HepG2 (cell line): ENCODE measurements around the gene IPPK. TPM values are rescaled to one million over a fixed set of nuclear protein-coding genes. Genes with fewer than 3 reads are reported as not detected.

Source experiments
- ADNP ChIP-seq: sonication (generic); formaldehyde crosslinking; IDR thresholded peaks from 2 replicates; pipeline ENCODE4 v1.4.0; 2020; ENCODE audit warnings: missing genetic modification reagents
- DPF2 ChIP-seq: sonication (generic); formaldehyde crosslinking; IDR thresholded peaks from 2 replicates; pipeline ENCODE4 v1.4.0; 2020; ENCODE audit warnings: mild to moderate bottlenecking, low read depth, missing genetic modification reagents, borderline replicate concordance
- HNRNPUL1 ChIP-seq: fragments of 200-400 bp; formaldehyde crosslinking; IDR thresholded peaks from 2 replicates; pipeline ENCODE4 v1.6.1; 2017; ENCODE audit warnings: low read depth, mild to moderate bottlenecking, low read length, moderate library complexity
- MTERF4 ChIP-seq: sonication (generic); formaldehyde crosslinking; IDR thresholded peaks from 2 replicates; pipeline ENCODE4 v1.8.0; 2023; ENCODE audit warnings: mild to moderate bottlenecking, missing genetic modification reagents
- MXI1 ChIP-seq: IDR thresholded peaks from 3 replicates; pipeline ENCODE4 v1.6.1; 2012; ENCODE audit warnings: low read depth, low read length, inconsistent platforms, borderline replicate concordance
- NR2F1 ChIP-seq, 2 experiments: fragments of 450-650 bp in 1 of 2; formaldehyde crosslinking in 1 of 2; IDR thresholded peaks; 2 replicates each; pipeline versions ENCODE4 v1.5.0 to v1.6.1; 2016 to 2020; ENCODE audit warnings: mild to moderate bottlenecking in 1 of 2, missing compliant biosample characterization in 1 of 2, missing genetic modification reagents in 1 of 2, moderate library complexity in 1 of 2
- REXO4 ChIP-seq: sonication (generic); formaldehyde crosslinking; IDR thresholded peaks from 2 replicates; pipeline ENCODE4 v1.8.0; 2022; ENCODE audit warnings: missing genetic modification reagents, mild to moderate bottlenecking, borderline replicate concordance
- SOX13 ChIP-seq, 3 experiments: fragments of 450-650 bp in 1 of 3; sonication (generic) in 1 of 3; formaldehyde crosslinking in 1 of 3; IDR thresholded peaks in 2 of 3; conservative IDR thresholded peaks in 1 of 3; 2 replicates each; pipeline versions ENCODE4 v1.5.0 to v1.6.1; 2016 to 2020; ENCODE audit warnings: antibody characterized with exemption in 1 of 3, mild to moderate bottlenecking in 1 of 3, missing compliant biosample characterization in 1 of 3, missing genetic modification reagents in 1 of 3, moderate library complexity in 1 of 3
- SRY ChIP-seq: sonication (generic); formaldehyde crosslinking; IDR thresholded peaks from 2 replicates; pipeline ENCODE4 v1.8.0; 2022; ENCODE audit warnings: mild to moderate bottlenecking, missing genetic modification reagents
- ZNF142 ChIP-seq: sonication (generic); formaldehyde crosslinking; IDR thresholded peaks from 2 replicates; pipeline ENCODE4 v1.4.0; 2020; ENCODE audit warnings: missing genetic modification reagents
- ZNF160 ChIP-seq: sonication (generic); formaldehyde crosslinking; IDR thresholded peaks from 2 replicates; pipeline ENCODE4 v1.8.0; 2022; ENCODE audit warnings: mild to moderate bottlenecking, inconsistent platforms, missing genetic modification reagents
- ZNF280B ChIP-seq: sonication (generic); formaldehyde crosslinking; IDR thresholded peaks from 2 replicates; pipeline ENCODE4 v1.5.0; 2020; ENCODE audit warnings: missing genetic modification reagents, mild to moderate bottlenecking, borderline replicate concordance
- ZNF281 ChIP-seq: sonication (generic); formaldehyde crosslinking; IDR thresholded peaks from 2 replicates; pipeline ENCODE4 v1.4.0; 2020; ENCODE audit warnings: missing genetic modification reagents, borderline replicate concordance
- ZNF44 ChIP-seq: sonication (generic); formaldehyde crosslinking; IDR thresholded peaks from 2 replicates; pipeline ENCODE4 v1.5.1; 2020; ENCODE audit warnings: mild to moderate bottlenecking, missing genetic modification reagents
- ZNF572 ChIP-seq: sonication (generic); formaldehyde crosslinking; IDR thresholded peaks from 2 replicates; pipeline ENCODE4 v1.5.1; 2020; ENCODE audit warnings: mild to moderate bottlenecking, missing genetic modification reagents
- polyA plus RNA-seq, 8 experiments: library from polyadenylated mRNA; depleted of rRNA in 3 of 8; stranded (reverse) in 7 of 8; unstranded in 1 of 8; fragments of >200 nt; fragmentation: Illumina TruSeq in 4 of 8; extraction: Trizol in 4 of 8; gene quantifications; 2 replicates each; pipeline versions ENCODE4 v1.2.1 to v1.2.3, GENCODE V29; 2011 to 2016; ENCODE audit warnings: low read depth in 4 of 8, missing spikeins in 1 of 8, mixed read lengths in 1 of 8; ENCODE audit not compliant: insufficient read depth in 1 of 8
- total RNA-seq, 5 experiments: library from RNA; depleted of rRNA; stranded (reverse); fragments of >200 nt; fragmentation: Illumina TruSeq; extraction: Trizol; gene quantifications; 2 replicates each; pipeline ENCODE4 v1.2.3, GENCODE V29; 2016; ENCODE audit warnings: low read depth in 1 of 5

IPPK gene
- total and polyA plus RNA-seq, 2 of the 13 experiments (the other 11 are each of a cell fraction or from before 2014, with no cell fraction given): 9.9 to 14.1 TPM

- TF ChIP-seq ZNF280B: peak; percentile 59; the same call in 1 of the 2 replicates
- no peak for TF ChIP-seq REXO4 (CRISPR knock-in tag)
- TF ChIP-seq ADNP (CRISPR knock-in tag): no peak
- TF ChIP-seq ZNF572 (CRISPR knock-in tag): 0 out of 2 replicates have a peak, but pooled peaks have one; percentile 36
- no peak for TF ChIP-seq NR2F1 (CRISPR knock-in tag; IDR thresholded peaks at IDR 0.05)
- TF ChIP-seq SOX13 (IDR thresholded peaks at IDR 0.05): no peak
- peak in 1 of 2 experiments; percentile 32; a peak in 1 of 4 replicates for TF ChIP-seq SOX13 (CRISPR knock-in tag; conservative IDR thresholded peaks at IDR 0.05 in 1 of 2, IDR thresholded peaks at IDR 0.05 in 1 of 2)
- no peak for TF ChIP-seq DPF2
- peak; percentile 10; the same call in 1 of the 2 replicates for TF ChIP-seq ZNF281 (CRISPR knock-in tag)
- peak; percentile 27; the same call in 1 of the 2 replicates for TF ChIP-seq SRY (CRISPR knock-in tag)
- TF ChIP-seq ZNF142 (CRISPR knock-in tag): no peak
- TF ChIP-seq HNRNPUL1: no peak
- no peak for TF ChIP-seq ZNF160 (CRISPR knock-in tag)
- peak; percentile 85 for TF ChIP-seq MTERF4 (CRISPR knock-in tag)
- TF ChIP-seq MXI1: peak; percentile 89; the same call in 2 of the 3 replicates
- TF ChIP-seq ZNF44 (CRISPR knock-in tag): no peak
Measured at GRCh38 chr9:92669890-92670708, at the start of gene IPPK (continued).
